Endodermal cell (in vitro differentiated cells): ENCODE results near the gene HES3. TPM values are rescaled to one million over a fixed set of nuclear protein-coding genes. Genes with fewer than 3 reads are reported as not detected.

Experiments
- DNase-seq: peaks from one replicate; pipeline ENCODE4 v3.0.0-alpha.2; 2017
- H3K27ac ChIP-seq: 2 replicates; pipeline ENCODE4 v1.5.1; 2013; ENCODE audit warnings: mild to moderate bottlenecking, low read depth, low read length, moderate library complexity
- H3K27me3 ChIP-seq: 2 replicates; pipeline ENCODE4 v1.6.1; 2013; ENCODE audit warnings: mild to moderate bottlenecking, low read length, moderate library complexity; ENCODE audit not compliant: insufficient read depth, control insufficient read depth, poor library complexity, severe bottlenecking
- H3K36me3 ChIP-seq: 2 replicates; pipeline ENCODE4 v1.7.0; 2013; ENCODE audit warnings: mild to moderate bottlenecking, low read length, moderate library complexity; ENCODE audit not compliant: control insufficient read depth, insufficient read depth
- H3K4me1 ChIP-seq: one replicate; pipeline ENCODE4 v1.7.0; 2013; ENCODE audit warnings: low read length; ENCODE audit not compliant: control insufficient read depth, insufficient read depth
- H3K4me3 ChIP-seq: 2 replicates; pipeline ENCODE4 v1.5.1; 2013; ENCODE audit warnings: mild to moderate bottlenecking, low read length, moderate library complexity
- H3K9ac ChIP-seq: 2 replicates; pipeline ENCODE4 v1.6.1; 2013; ENCODE audit warnings: mild to moderate bottlenecking, low read length, moderate library complexity; ENCODE audit not compliant: poor library complexity, severe bottlenecking; ENCODE audit errors: extremely low read depth
- H3K9me3 ChIP-seq: 2 replicates; pipeline ENCODE4 v1.6.1; 2013; ENCODE audit warnings: mild to moderate bottlenecking, low read length, moderate library complexity; ENCODE audit not compliant: control insufficient read depth
- H3K27ac Mint-ChIP-seq: 2 replicates; pipeline ENCODE4 v1.8.0; 2020; ENCODE audit warnings: mixed read lengths
- H3K27me3 Mint-ChIP-seq: 2 replicates; pipeline ENCODE4 v1.8.0; 2021; ENCODE audit warnings: mild to moderate bottlenecking, mixed read lengths; ENCODE audit not compliant: insufficient read depth
- H3K36me3 Mint-ChIP-seq: 2 replicates; pipeline ENCODE4 v1.8.0; 2020; ENCODE audit warnings: low read depth, mixed read lengths
- H3K4me1 Mint-ChIP-seq: 2 replicates; pipeline ENCODE4 v1.8.0; 2020; ENCODE audit warnings: mixed read lengths
- H3K4me3 Mint-ChIP-seq: 2 replicates; pipeline ENCODE4 v1.8.0; 2020; ENCODE audit warnings: mild to moderate bottlenecking, moderate library complexity, mixed read lengths
- H3K9me3 Mint-ChIP-seq: 2 replicates; pipeline ENCODE4 v1.8.0; 2020; ENCODE audit warnings: mild to moderate bottlenecking, mixed read lengths
- CTCF ChIP-seq: fragments of 200-600 bp; sonication (generic); conservative IDR thresholded peaks from 2 replicates; pipeline ENCODE4 v1.5.0; 2021; ENCODE audit warnings: antibody characterized with exemption, mild to moderate bottlenecking
- WGBS, 2 experiments: methylation state at CpG; one replicate each; pipeline versions ENCODE4 v1.1.5 to v1.1.7; 2013; ENCODE audit warnings: missing lambda C conversion rate in 2 of 2, mixed read lengths in 1 of 2; ENCODE audit not compliant: insufficient coverage in 1 of 2, insufficient read length in 1 of 2; 5-methylcytosine and 5-hydroxymethylcytosine counted together
- total RNA-seq, 2 donors: library from RNA; stranded (reverse); fragmentation: NEBNext Ultra II Directional in 1 of 2; extraction: Animal tissue kit (Norgen Biotek cat#: 25700) in 1 of 2; gene quantifications; 2 replicates in 1 of 2; 3 replicates in 1 of 2; pipeline ENCODE4 v1.2.1, GENCODE V29; 2021

HES3 gene
- total RNA-seq, 2 donors from 2014 or later = 2.7 TPM; not detected in 1

GRCh38 chr1:6252374-6252710 is 8.4 kb downstream of the HES3 start:
- peaks cover 62% of the 10 kb centered on the region for H3K27me3 Mint-ChIP-seq
- no peaks in the 10 kb centered on the region for H3K4me1 ChIP-seq
- H3K9ac ChIP-seq = no peak overlapping the region
- H3K4me1 Mint-ChIP-seq = peaks cover 2% of the 10 kb centered on the region
- WGBS, 2 experiments = 89 to 100% methylated on average over 3 to 4 of the region's 4 CpGs
- no peaks in the 10 kb centered on the region for H3K36me3 Mint-ChIP-seq
- no peak for DNase-seq
- H3K36me3 ChIP-seq = no peaks in the 10 kb centered on the region
- H3K27ac Mint-ChIP-seq = no peak overlapping the region
- H3K9me3 Mint-ChIP-seq = no peaks in the 10 kb centered on the region
- H3K4me3 Mint-ChIP-seq = no peak overlapping the region
- TF ChIP-seq CTCF = no peak
- H3K4me3 ChIP-seq = no peak overlapping the region
- H3K27me3 ChIP-seq = peaks cover 49% of the 10 kb centered on the region
- H3K9me3 ChIP-seq = no peaks in the 10 kb centered on the region
- H3K27ac ChIP-seq = no peak overlapping the region

GRCh38 chr1:6253380-6253779 is 9.4 kb downstream of the HES3 start:
- H3K4me1 Mint-ChIP-seq = peaks cover 2% of the 10 kb centered on the region
- Histone ChIP-seq H3K27ac (no peak overlapping the region), H3K4me3 (no peak overlapping the region), H3K4me1 (no peaks in the 10 kb centered on the region), H3K9me3 (no peaks in the 10 kb centered on the region), H3K27me3 (peaks cover 47% of the 10 kb centered on the region), H3K36me3 (no peaks in the 10 kb centered on the region), H3K9ac (no peak overlapping the region)
- H3K9me3 Mint-ChIP-seq = no peaks in the 10 kb centered on the region
- DNase-seq = no peak
- H3K4me3 Mint-ChIP-seq = no peak overlapping the region
- peaks cover 59% of the 10 kb centered on the region for H3K27me3 Mint-ChIP-seq
- 94 to 96% methylated on average over 9 of the region's 9 CpGs for WGBS, 2 experiments
- H3K27ac Mint-ChIP-seq = no peak overlapping the region
- no peak for TF ChIP-seq CTCF
- H3K36me3 Mint-ChIP-seq = no peaks in the 10 kb centered on the region

- Histone ChIP-seq H3K27me3 (peaks cover 49% of the 10 kb centered on the region), H3K36me3 (no peaks in the 10 kb centered on the region), H3K9ac (no peak overlapping the region), H3K4me1 (no peaks in the 10 kb centered on the region), H3K4me3 (no peak overlapping the region), H3K27ac (no peak overlapping the region), H3K9me3 (no peaks in the 10 kb centered on the region)
- H3K27me3 Mint-ChIP-seq = peaks cover 64% of the 10 kb centered on the region
- H3K4me3 Mint-ChIP-seq = no peak overlapping the region
- no peak for TF ChIP-seq CTCF
- H3K27ac Mint-ChIP-seq = no peak overlapping the region
- no peaks in the 10 kb centered on the region for H3K9me3 Mint-ChIP-seq
- H3K4me1 Mint-ChIP-seq = peaks cover 2% of the 10 kb centered on the region
- H3K36me3 Mint-ChIP-seq = no peaks in the 10 kb centered on the region
- DNase-seq = no peak
- 93 to 96% methylated on average over 8 to 16 of the region's 16 CpGs for WGBS, 2 experiments
These were observed 10.7 kb downstream of the HES3 start for GRCh38 chr1:6254691-6255090.
